NCI-H226 (cell line): ENCODE data around the gene SCRN1.

Experiments used
- DNase-seq: peaks from one replicate; pipeline ENCODE4 v3.0.0-alpha.2; 2015

SCRN1 gene

DNA sequence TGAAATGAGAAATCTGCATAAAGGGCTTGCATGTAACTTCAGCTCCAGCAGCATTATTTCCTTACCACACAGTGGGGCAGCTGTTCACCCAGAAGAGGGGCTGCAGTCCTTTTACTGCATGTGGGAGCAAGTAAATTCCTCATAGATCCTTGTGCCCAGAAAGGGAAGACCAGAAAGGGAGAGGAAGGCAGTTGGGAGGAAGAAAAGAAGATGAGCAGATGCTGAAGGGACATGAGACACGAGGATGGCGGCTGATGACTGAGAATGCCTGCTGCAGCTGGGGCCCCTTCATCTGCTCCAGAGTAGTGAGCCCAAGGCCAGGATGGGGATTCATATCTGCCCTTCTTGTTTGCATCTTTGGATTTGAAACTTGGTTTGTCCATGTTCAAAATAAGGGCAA is 102.8 kb downstream of the SCRN1 start:
- no peak for DNase-seq

DNA sequence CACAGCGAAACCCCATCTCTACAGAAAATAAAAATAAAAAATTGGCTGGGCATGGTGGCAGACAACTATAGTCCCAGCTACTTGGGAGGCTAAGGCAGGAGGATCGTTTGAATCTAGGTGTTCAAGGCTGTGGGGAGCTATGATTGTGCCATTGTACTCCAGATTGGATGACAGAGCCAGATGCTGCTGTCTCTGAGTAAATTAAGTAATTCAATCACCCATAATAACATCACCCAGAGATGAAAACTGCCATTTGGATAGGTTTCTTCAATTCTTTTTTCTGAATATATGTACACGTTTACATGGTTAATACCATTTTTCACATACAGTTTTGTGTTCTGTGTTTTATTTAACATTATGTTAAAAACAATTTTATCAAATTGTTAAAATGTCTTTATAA is 104.0 kb downstream of the SCRN1 start:
- no peak for DNase-seq

DNA sequence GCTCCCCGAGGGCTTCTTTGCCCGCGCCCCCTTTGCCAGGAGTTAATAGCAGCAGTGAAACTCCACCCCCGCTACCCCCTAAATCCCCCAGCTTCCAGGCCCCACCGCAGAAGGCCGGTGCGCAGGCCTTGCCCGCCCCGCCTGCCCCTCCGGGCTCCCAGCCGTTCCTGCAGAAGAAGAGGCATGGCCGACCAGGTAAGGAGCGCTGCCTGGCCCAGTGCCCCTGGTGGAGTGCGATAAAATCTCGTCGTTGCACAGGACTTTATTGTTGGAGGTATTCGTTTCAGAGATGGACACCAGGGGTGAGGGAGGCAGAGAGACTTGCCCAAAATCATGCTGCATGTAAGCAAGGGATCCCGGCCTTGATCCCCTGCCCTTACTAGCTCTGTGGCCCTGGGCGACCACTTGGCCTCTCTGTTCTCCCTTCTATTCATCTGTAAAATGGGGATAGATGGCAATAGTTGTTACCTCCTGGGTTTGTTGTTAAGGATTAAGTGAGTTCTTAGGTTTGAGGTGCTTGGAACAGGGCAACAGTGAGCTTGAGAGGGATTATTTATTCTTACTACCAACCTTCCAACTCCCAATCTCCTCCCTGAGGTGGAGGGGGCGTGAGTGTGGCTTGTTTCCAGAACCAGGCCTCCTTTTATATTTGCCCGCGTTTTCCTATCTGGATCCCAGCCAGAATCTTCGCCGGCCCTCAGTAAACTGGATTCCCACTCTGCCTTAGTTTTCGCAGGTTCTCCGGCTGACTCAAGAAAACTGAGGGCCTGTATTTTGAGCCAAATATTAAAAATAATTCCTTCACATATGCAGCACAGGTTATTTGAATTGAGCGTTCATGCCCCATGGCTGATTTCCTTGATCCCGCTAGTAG is 105.0 kb downstream of the SCRN1 start:
- no peak for DNase-seq

DNA sequence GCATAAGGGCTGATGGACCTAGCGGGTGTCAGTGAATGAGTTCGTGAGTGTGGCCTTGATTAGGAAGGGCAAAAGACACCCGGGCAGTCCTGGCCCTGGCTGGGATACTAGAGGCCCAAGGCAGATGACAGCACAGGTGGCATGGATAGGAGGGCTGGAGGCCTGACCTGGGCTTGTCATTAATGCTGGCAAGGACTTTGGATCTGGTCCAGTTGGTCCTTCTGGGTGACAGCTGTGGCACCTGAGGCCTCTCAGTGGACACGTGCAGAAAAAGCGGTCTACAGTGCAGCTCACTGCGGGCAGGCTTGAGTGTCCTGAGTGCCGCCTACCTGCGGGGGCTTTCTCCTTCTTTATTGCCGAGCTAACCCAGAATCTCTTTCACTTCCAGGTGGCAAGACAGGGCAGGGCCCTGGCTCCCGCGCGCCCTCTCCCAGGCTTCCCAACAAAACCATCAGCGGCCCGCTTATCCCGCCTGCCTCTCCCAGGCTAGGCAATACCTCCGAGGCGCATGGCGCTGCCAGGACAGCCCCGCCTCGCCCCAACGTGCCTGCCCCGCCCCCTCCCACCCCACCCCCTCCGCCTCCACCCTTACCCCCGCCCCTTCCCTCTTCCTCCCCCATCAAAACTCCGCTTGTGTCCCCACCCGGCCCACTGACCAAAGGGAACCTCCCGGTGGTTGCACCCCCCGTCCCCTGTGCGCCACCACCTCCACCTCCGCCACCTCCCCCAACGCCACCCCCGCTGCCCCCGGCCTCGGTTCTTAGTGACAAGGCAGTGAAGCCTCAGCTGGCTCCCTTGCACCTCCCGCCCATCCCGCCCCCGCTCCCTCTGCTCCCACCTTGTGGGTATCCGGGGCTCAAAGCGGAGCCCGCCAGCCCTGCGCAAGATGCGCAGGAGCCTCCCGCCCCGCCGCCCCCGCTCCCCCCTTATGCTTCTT is 105.9 kb downstream of the SCRN1 start:
- no peak for DNase-seq

DNA sequence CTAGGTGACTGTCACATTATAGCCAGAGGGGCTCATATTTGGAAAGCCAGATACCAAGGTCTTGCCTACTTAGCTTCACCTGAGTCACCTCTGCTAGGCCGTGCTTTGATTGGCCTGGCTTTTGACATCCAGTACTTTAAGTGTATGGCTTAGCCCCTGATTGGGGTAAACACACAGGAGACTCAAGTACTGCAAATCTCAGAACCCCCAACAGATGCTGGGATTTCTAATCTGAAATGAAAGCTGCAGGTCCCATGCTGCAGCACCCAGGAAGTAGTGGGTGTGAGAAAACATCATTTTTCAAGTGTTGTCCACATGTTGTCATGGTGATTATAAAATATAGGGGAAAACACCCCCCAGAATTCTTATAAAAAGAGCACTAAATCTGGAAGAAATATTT is 107.1 kb downstream of the SCRN1 start:
- DNase-seq, result no peak

DNA sequence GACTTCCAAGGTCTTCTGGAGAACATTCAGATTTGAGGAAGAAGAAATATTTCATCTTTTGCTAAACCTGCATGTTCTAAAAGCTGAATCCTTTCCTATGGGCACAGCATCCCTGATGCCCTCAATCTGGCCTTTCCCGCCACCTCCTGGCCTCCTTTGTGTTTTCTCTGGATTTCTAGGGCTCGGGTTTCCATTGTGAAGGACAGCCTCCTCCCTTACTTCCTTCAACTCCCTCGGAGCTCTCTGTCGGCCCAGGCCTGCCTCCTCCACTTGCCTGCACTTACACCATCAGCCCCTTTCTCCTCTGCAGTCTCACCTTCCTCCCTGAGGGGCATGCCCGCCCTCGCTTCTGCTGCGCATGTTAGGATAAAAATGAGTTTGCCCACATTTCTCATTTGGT is 107.9 kb downstream of the SCRN1 start:
- no peak for DNase-seq

DNA sequence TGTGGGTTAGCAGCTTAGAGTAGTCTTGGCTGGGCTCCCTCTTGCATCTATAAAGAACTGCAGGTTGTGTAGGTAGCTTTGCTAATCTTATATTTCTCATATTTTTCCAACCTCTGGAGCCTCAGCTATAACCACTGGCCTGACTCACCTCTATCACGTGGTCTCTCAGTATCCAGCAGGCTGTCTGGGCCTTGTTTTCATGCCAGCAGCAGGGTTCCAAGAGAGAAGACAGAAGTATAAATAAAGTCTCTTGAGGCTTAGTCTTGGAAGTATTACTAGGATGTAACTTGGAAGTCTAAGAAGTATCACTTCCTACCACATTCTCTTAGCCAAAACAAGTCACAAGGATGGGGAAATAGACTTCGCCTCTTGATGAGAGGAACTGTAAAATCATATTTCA is 110.0 kb downstream of the SCRN1 start:
- peak; percentile 39 for DNase-seq

DNA sequence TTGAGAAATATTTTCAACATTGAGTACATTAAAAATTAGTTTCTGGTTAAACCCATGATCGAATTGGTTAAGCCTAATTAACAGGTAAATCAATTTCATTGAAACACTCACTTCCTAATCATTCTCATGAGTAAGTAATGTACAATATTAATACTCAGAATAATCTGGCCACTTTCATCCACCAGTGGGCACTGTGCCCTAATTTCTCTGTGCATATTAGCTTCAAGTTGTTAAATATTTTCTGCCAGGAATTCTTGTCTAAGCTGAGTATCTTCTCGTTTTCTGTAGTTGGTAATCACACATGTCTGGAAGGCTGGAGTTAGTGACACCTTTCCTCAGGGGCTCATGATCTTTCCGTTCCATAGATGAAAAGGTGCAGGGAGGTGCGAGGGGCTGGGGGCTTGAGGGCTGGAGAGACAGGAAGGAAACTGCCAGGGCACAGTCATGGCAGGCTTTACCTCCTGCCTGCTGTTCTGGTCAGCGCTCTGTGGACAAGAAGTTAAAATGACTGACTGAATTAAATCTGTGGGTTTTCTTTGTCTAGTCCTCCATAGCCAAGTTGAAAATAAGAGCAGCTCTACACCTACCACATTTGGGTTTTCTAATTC is 111.4 kb downstream of the SCRN1 start:
- peak; percentile 49 for DNase-seq

DNA sequence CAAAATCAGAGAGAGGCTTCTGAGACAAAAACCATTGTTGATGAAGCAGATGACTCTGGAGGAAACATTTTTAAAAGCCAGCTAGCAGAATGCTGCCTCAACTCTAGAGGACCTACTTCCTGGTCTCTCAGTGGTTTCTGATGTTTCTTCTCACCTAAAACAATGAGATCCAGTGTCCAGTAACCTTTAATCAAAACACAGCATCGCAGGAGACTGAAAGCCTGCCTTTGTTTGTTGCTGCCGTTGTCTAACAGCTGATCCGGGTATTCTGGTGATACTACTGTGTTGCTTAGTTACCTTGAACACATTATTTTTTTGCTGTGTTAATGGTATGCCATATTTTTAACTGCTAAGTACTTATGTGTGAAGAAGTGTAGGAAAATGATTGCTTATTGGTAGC is 112.4 kb downstream of the SCRN1 start:
- no peak for DNase-seq

DNA sequence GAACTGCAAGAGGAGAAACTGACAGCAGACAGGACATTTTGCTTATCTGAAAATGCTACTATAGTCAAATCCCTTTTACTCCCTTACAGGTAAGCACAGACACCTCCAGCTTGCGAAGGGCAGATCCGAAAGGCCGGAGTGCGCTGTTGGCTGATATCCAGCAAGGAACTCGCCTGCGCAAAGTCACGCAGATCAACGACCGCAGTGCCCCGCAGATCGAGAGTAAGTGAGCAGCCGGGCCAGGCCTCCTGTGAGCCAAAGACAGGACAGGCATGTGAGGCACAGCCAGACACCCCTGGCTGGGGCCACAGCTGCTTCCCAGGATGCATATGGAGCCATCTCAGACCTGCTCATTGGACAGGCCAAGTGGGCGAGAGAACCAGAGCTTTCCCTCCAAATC is 113.9 kb downstream of the SCRN1 start:
- no peak for DNase-seq

DNA sequence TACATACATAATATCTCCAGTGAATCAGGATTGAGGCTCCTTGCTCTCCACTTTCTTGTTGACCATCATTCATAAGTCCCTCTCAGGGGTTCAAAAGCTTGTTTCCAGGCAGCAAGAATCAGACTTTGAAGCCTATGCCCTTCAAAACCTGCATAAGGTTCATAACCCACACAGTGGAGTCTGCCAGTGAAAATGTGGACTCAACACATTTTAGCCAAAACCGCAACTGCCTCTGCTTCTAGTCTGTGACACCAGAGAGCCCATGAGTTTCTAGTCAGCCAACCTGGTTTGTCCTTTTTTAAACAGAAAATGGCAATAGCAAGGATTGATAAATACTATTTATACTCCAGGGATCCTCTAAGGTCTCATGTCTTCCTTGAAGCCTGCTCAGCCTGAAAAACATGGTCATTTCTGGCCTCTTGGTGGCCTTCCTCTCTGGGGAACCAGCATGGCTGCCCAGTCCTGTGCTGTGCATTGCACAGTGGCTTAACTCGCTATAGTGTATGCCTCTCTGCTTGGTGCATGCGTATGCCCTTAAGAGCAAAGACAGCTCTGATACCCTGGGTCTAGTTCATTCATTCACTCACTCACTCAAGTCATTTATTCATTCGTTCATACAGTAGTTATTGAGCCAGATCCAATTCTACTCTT is 115.8 kb downstream of the SCRN1 start:
- DNase-seq, result no peak

DNA sequence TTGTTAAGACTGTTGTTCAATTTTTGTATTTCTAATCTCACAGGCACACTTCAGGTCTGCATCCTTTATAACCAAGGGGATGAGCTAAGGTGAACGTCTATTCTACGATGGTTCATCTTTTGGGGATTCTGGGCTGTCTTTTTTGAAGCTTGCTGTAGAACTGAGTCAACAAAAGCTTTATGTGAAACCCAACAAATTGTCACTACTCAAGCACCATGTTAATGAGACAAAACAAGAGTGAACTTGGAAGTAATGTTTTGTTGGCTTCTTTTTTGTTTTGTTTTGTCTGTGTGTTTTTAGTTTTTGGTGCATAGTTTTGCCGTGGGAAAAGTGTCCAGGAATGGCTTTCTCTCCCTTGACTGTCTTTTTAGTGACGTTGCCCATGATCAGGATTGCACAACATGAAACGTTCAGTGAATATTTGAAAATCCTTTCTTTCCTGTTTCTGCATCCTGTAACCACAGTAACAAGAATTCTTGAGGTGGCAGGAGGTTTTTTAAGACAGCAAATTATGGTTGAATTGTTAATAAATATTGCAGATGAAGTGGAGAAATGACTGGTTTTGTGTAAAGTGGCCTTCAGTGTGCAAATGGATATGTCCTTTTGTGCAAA is 117.7 kb downstream of the SCRN1 start:
- DNase-seq, result no peak
